Measurements from ENCODE around the gene NOS1AP. TPM values are rescaled to one million over a fixed set of nuclear protein-coding genes. Genes with fewer than 3 reads are reported as not detected.

The NOS1AP gene
- total and polyA plus RNA-seq, 3 experiments from 2014 or later: 0.07 TPM; not detected in 2

GRCh38 chr1:162366149-162366548, 296.7 kb downstream of the NOS1AP start:
- H3K27me3 Mint-ChIP-seq: peaks cover 7 to 27% of the 10 kb centered on the region in 2 donors
- H3K9me3 Mint-ChIP-seq: no peaks in the 10 kb centered on the region
- DNase-seq: no peak
- no peak overlapping the region for H3K4me3 Mint-ChIP-seq
- H3K9me3 ChIP-seq (ENCODE audit: low read length): no peaks in the 10 kb centered on the region
- POLR2A ChIA-PET: no interaction called here
- no peak overlapping the region for H3K4me3 ChIP-seq (ENCODE audit: low read length)
- H3K4me1 ChIP-seq (ENCODE audit: insufficient read depth, low read length): no peaks in the 10 kb centered on the region
- H3K36me3 ChIP-seq (ENCODE audit: insufficient read depth, low read length): no peaks in the 10 kb centered on the region
- no peaks in the 10 kb centered on the region for H3K4me1 Mint-ChIP-seq
- H3K36me3 Mint-ChIP-seq: no peaks in the 10 kb centered on the region
- CTCF ChIA-PET: no interaction called here
- H3K27me3 ChIP-seq (ENCODE audit: insufficient read depth, low read length, poor library complexity, severe bottlenecking): no peaks in the 10 kb centered on the region
- H3K27ac Mint-ChIP-seq: no peak overlapping the region
- H3K27ac ChIP-seq (ENCODE audit: low read depth, low read length): no peak overlapping the region

- Histone ChIP-seq H3K27ac (ENCODE audit: low read depth, low read length) (no peak overlapping the region), H3K9me3 (ENCODE audit: low read length) (no peaks in the 10 kb centered on the region), H3K36me3 (ENCODE audit: insufficient read depth, low read length) (no peaks in the 10 kb centered on the region), H3K4me3 (ENCODE audit: low read length) (no peak overlapping the region), H3K4me1 (ENCODE audit: insufficient read depth, low read length) (no peaks in the 10 kb centered on the region), H3K27me3 (ENCODE audit: insufficient read depth, low read length, poor library complexity, severe bottlenecking) (no peaks in the 10 kb centered on the region)
- Mint-ChIP-seq H3K27me3 (peaks cover 7 to 27% of the 10 kb centered on the region in 2 donors), H3K36me3 (no peaks in the 10 kb centered on the region), H3K9me3 (no peaks in the 10 kb centered on the region), H3K4me3 (peak overlapping the region in 3 of 7 donors; percentile 31 to 45 (median 37)), H3K4me1 (no peaks in the 10 kb centered on the region), H3K27ac (no peak overlapping the region)
- no peak for DNase-seq
- ChIA-PET CTCF (no interaction called here), POLR2A (no interaction called here)
These were observed 297.2 kb downstream of the NOS1AP start for GRCh38 chr1:162366671-162367070.

GRCh38 chr1:162367073-162367472, 297.6 kb downstream of the NOS1AP start:
- Histone ChIP-seq H3K27ac (ENCODE audit: low read depth, low read length) (no peak overlapping the region), H3K27me3 (ENCODE audit: insufficient read depth, low read length, poor library complexity, severe bottlenecking) (no peaks in the 10 kb centered on the region), H3K36me3 (ENCODE audit: insufficient read depth, low read length) (no peaks in the 10 kb centered on the region), H3K4me1 (ENCODE audit: insufficient read depth, low read length) (no peaks in the 10 kb centered on the region), H3K4me3 (ENCODE audit: low read length) (no peak overlapping the region), H3K9me3 (ENCODE audit: low read length) (no peaks in the 10 kb centered on the region)
- Mint-ChIP-seq H3K27ac (no peak overlapping the region), H3K9me3 (no peaks in the 10 kb centered on the region), H3K36me3 (no peaks in the 10 kb centered on the region), H3K4me3 (peak overlapping the region in 3 of 7 donors; percentile 31 to 45 (median 37)), H3K4me1 (no peaks in the 10 kb centered on the region), H3K27me3 (peaks cover 7 to 27% of the 10 kb centered on the region in 2 donors)
- ChIA-PET CTCF (no interaction called here), POLR2A (interaction anchor here (0.6 kb wide), 1 partner anchor 923 kb away, joined by 4 read pairs; no protein-coding TSS in a partner anchor)
- no peak for DNase-seq

GRCh38 chr1:162367772-162368171, 298.3 kb downstream of the NOS1AP start:
- Histone ChIP-seq H3K4me1 (ENCODE audit: insufficient read depth, low read length) (no peaks in the 10 kb centered on the region), H3K27ac (ENCODE audit: low read depth, low read length) (no peak overlapping the region), H3K36me3 (ENCODE audit: insufficient read depth, low read length) (no peaks in the 10 kb centered on the region), H3K4me3 (ENCODE audit: low read length) (no peak overlapping the region), H3K27me3 (ENCODE audit: insufficient read depth, low read length, poor library complexity, severe bottlenecking) (no peaks in the 10 kb centered on the region), H3K9me3 (ENCODE audit: low read length) (no peaks in the 10 kb centered on the region)
- Mint-ChIP-seq H3K36me3 (no peaks in the 10 kb centered on the region), H3K4me1 (no peaks in the 10 kb centered on the region), H3K27me3 (peaks cover 5 to 26% of the 10 kb centered on the region in 2 donors), H3K4me3 (no peak overlapping the region), H3K9me3 (no peaks in the 10 kb centered on the region), H3K27ac (no peak overlapping the region)
- no peak for DNase-seq
- ChIA-PET CTCF (no interaction called here), POLR2A (interaction anchor here (0.6 kb wide), 1 partner anchor 922 kb away, joined by 4 read pairs; no protein-coding TSS in a partner anchor)

GRCh38 chr1:162368451-162368850, 299.0 kb downstream of the NOS1AP start:
- Histone ChIP-seq H3K27ac (ENCODE audit: low read depth, low read length) (no peak overlapping the region), H3K36me3 (ENCODE audit: insufficient read depth, low read length) (no peaks in the 10 kb centered on the region), H3K27me3 (ENCODE audit: insufficient read depth, low read length, poor library complexity, severe bottlenecking) (no peaks in the 10 kb centered on the region), H3K4me1 (ENCODE audit: insufficient read depth, low read length) (no peaks in the 10 kb centered on the region), H3K9me3 (ENCODE audit: low read length) (no peaks in the 10 kb centered on the region), H3K4me3 (ENCODE audit: low read length) (no peak overlapping the region)
- H3K4me1 Mint-ChIP-seq: no peaks in the 10 kb centered on the region
- H3K27me3 Mint-ChIP-seq: peaks cover 5 to 21% of the 10 kb centered on the region in 2 donors
- H3K9me3 Mint-ChIP-seq: no peaks in the 10 kb centered on the region
- no peak for DNase-seq
- no peak overlapping the region for H3K27ac Mint-ChIP-seq
- ChIA-PET CTCF (interaction anchor here (0.8 kb wide), 1 partner anchor 21 kb away, joined by 3 read pairs; no protein-coding TSS in a partner anchor), POLR2A (no interaction called here)
- H3K4me3 Mint-ChIP-seq: no peak overlapping the region
- no peaks in the 10 kb centered on the region for H3K36me3 Mint-ChIP-seq

GRCh38 chr1:162369571-162369970, 300.1 kb downstream of the NOS1AP start:
- H3K4me1 ChIP-seq (ENCODE audit: insufficient read depth, low read length): no peaks in the 10 kb centered on the region
- Mint-ChIP-seq H3K4me3 (no peak overlapping the region), H3K4me1 (no peaks in the 10 kb centered on the region), H3K27me3 (peaks cover 5 to 10% of the 10 kb centered on the region in 2 donors), H3K27ac (no peak overlapping the region), H3K9me3 (no peaks in the 10 kb centered on the region), H3K36me3 (no peaks in the 10 kb centered on the region)
- H3K36me3 ChIP-seq (ENCODE audit: insufficient read depth, low read length): no peaks in the 10 kb centered on the region
- H3K4me3 ChIP-seq (ENCODE audit: low read length): no peak overlapping the region
- ChIA-PET CTCF (no interaction called here), POLR2A (no interaction called here)
- no peaks in the 10 kb centered on the region for H3K27me3 ChIP-seq (ENCODE audit: insufficient read depth, low read length, poor library complexity, severe bottlenecking)
- H3K27ac ChIP-seq (ENCODE audit: low read depth, low read length): no peak overlapping the region
- DNase-seq: no peak
- H3K9me3 ChIP-seq (ENCODE audit: low read length): no peaks in the 10 kb centered on the region

GRCh38 chr1:162370161-162370560, 300.7 kb downstream of the NOS1AP start:
- Histone ChIP-seq H3K36me3 (ENCODE audit: insufficient read depth, low read length) (no peaks in the 10 kb centered on the region), H3K4me1 (ENCODE audit: insufficient read depth, low read length) (no peaks in the 10 kb centered on the region), H3K4me3 (ENCODE audit: low read length) (no peak overlapping the region), H3K9me3 (ENCODE audit: low read length) (no peaks in the 10 kb centered on the region), H3K27me3 (ENCODE audit: insufficient read depth, low read length, poor library complexity, severe bottlenecking) (no peaks in the 10 kb centered on the region), H3K27ac (ENCODE audit: low read depth, low read length) (no peak overlapping the region)
- H3K4me3 Mint-ChIP-seq: no peak overlapping the region
- H3K4me1 Mint-ChIP-seq: no peaks in the 10 kb centered on the region
- H3K27me3 Mint-ChIP-seq: peaks cover 5 to 9% of the 10 kb centered on the region in 2 donors
- H3K9me3 Mint-ChIP-seq: no peaks in the 10 kb centered on the region
- no peak overlapping the region for H3K27ac Mint-ChIP-seq
- POLR2A ChIA-PET: no interaction called here
- DNase-seq: no peak
- CTCF ChIA-PET: no interaction called here
- H3K36me3 Mint-ChIP-seq: no peaks in the 10 kb centered on the region

- DNase-seq: no peak
- Histone ChIP-seq H3K9me3 (ENCODE audit: low read length) (no peaks in the 10 kb centered on the region), H3K4me3 (ENCODE audit: low read length) (no peak overlapping the region), H3K4me1 (ENCODE audit: insufficient read depth, low read length) (no peaks in the 10 kb centered on the region), H3K27ac (ENCODE audit: low read depth, low read length) (no peak overlapping the region), H3K27me3 (ENCODE audit: insufficient read depth, low read length, poor library complexity, severe bottlenecking) (no peaks in the 10 kb centered on the region), H3K36me3 (ENCODE audit: insufficient read depth, low read length) (no peaks in the 10 kb centered on the region)
- no peaks in the 10 kb centered on the region for H3K4me1 Mint-ChIP-seq
- no peaks in the 10 kb centered on the region for H3K9me3 Mint-ChIP-seq
- H3K4me3 Mint-ChIP-seq: no peak overlapping the region
- H3K27ac Mint-ChIP-seq: no peak overlapping the region
- H3K27me3 Mint-ChIP-seq: peaks cover 4 to 5% of the 10 kb centered on the region in 2 donors
- ChIA-PET POLR2A (no interaction called here), CTCF (no interaction called here)
- no peaks in the 10 kb centered on the region for H3K36me3 Mint-ChIP-seq
These were observed 301.2 kb downstream of the NOS1AP start for GRCh38 chr1:162370721-162371120.

GRCh38 chr1:162371611-162372010, 302.1 kb downstream of the NOS1AP start:
- DNase-seq: no peak
- ChIA-PET POLR2A (no interaction called here), CTCF (no interaction called here)
- H3K36me3 Mint-ChIP-seq: no peaks in the 10 kb centered on the region
- no peak overlapping the region for H3K27ac ChIP-seq (ENCODE audit: low read depth, low read length)
- no peaks in the 10 kb centered on the region for H3K27me3 ChIP-seq (ENCODE audit: insufficient read depth, low read length, poor library complexity, severe bottlenecking)
- H3K4me1 Mint-ChIP-seq: no peaks in the 10 kb centered on the region
- peaks cover 0 to 5% of the 10 kb centered on the region in 2 donors for H3K27me3 Mint-ChIP-seq
- H3K4me3 ChIP-seq (ENCODE audit: low read length): no peak overlapping the region
- no peaks in the 10 kb centered on the region for H3K9me3 ChIP-seq (ENCODE audit: low read length)
- no peaks in the 10 kb centered on the region for H3K9me3 Mint-ChIP-seq
- no peak overlapping the region for H3K4me3 Mint-ChIP-seq
- no peaks in the 10 kb centered on the region for H3K36me3 ChIP-seq (ENCODE audit: insufficient read depth, low read length)
- H3K27ac Mint-ChIP-seq: no peak overlapping the region
- H3K4me1 ChIP-seq (ENCODE audit: insufficient read depth, low read length): no peaks in the 10 kb centered on the region

Measured in CD8-positive, alpha-beta memory T cell (primary cell).